Right renal cortex interstitium (tissue), 3 donors: ENCODE results near the gene DR1. TPM values are rescaled to one million over a fixed set of nuclear protein-coding genes. Genes with fewer than 3 reads are reported as not detected.
A peak's percentile ranks its signal among the peaks of the same experiment; 100 is the strongest.
"Not testable (repeated sequence)": the region's sequence is repeated elsewhere in the genome, so short reads cannot be mapped to it uniquely, and the experiment has no call there.

Experiments used
- DNase-seq, 3 donors: peaks; one replicate each; pipeline ENCODE4 v3.0.0-alpha.2; 2013; ENCODE audit warnings: low read depth in 3 of 3, low spot score in 2 of 3
- polyA plus RNA-seq, 3 donors: library from polyadenylated mRNA; unstranded; fragments of 120-200 nt; gene quantifications; one replicate each; pipeline ENCODE4 v1.2.1, GENCODE V29; 2013; ENCODE audit not compliant: insufficient read length in 3 of 3

DR1 gene
- polyA plus RNA-seq, 3 donors = 54.5 to 56.3 (median 55.8) TPM

DNA sequence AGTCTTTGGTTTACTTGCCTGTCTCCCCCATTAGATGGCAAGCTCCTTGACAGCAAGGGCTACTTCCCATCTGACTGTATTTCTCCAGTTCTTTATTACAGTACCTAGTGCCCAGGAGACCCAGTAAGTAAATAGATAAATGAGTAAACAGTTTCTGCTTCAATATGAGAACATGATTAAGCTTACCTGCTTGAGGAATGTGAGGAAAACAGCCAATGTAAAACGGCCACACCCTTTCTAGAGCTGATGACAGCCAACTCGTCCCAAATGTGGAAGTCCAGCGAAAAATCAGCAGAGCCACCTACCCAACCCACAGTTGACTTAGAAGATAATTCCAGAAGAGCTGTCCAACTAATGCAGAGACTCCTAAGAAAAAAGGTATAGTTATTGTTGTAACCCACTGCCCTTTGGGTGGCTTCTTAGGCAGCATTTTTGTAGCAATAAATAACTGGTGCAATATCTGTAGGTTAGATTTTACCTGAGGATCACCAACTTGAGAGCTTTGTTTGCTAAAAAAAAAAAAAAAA, 6.5 kb upstream of the DR1 start:
- DNase-seq = no peak

DNA sequence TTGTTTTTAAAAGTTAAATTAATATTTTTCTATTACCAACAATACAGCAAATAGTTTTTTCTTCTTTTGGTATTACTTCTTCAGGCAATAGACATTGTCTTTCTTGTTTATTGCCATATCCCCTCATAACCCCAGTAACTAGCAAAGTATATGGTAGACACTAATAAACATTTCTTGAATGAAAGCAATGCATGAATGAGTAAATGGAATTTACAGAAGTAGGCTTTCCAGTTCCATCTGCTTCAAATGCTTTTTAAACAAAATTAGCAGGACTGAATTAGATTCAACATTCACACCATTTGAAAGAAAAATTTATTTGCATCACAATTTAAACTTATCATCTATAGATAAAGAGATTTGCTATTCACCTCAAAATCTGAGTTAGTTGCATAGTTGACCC, 5.6 kb upstream of the DR1 start:
- DNase-seq = no peak

DNA sequence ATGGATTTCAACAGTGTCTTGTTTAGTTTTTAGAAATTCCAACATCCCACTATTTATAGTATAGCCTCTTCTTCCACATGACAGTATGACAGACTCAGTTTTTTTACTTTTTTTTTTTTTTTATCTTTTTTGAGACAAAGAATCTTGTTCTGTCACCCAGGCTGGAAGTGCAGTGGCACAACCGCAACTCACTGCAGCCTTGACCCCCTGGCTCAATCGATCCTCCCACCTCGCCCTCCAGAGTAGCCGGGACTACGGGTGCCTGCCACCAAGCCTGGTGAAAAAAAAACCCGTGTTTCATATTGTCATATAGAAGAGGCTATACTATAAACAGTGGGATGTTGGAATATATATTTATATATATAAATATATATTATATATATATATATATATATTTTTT, 1.2 kb upstream of the DR1 start:
- DNase-seq = no peak

DNA sequence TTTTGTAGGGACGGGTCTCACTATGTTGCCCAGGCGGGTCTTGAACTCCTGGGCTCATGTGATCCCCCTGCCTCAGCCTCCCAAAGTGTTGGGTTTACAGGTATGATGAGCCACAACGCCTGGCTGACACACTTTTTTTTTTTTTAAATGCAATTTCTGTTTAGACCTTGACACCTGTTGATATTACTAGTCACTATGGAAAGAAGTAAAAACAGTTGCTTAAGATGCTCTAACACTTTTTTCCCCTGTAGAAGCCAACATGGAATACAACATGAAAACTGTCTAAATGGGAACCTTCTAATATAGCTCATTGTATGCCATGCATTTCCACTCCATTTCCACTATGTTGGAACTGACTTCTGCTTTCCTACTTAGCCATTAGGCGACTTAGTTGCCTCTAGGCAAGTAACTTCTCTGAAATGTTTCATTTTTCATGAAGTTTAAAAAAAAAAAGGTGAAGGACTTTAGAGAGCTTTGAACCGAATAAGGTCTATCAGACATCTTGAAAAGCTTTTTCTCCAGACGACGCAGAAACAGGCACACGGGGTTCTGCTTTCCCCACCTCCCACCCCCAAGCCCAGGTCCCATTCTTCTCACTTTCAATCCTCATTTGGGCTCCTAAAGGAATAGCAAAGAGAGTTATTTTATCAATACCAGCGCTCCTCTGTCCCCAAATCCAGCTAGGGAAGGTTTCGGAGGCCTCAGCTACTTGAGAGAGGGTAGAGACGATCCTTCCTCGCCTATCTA, 648 bp upstream of the DR1 start:
- DNase-seq = peak in 1 of 3 donors; percentile 56

DNA sequence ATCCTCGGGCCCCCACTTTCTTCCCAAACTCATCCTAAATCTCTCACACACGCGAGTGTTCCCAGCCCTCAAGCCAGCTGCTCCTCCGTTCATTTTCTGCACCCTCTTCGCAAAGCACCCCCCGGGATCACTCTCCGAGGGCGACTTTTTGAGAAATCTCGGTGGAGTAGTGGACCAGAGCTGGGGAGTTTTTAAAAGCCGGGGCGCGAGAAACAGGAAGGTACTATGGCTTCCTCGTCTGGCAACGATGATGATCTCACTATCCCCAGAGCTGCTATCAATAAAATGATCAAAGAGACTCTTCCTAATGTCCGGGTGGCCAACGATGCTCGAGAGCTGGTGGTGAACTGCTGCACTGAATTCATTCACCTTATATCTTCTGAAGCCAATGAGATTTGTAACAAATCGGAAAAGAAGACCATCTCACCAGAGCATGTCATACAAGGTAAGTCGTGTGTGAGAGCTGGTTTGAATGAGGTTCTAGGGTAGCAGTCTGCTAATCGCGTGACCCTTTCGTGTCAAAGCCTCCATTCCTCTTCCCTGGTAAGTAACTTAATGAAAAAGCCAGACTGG, 800 bp downstream of the DR1 start:
- DNase-seq = no peak

DNA sequence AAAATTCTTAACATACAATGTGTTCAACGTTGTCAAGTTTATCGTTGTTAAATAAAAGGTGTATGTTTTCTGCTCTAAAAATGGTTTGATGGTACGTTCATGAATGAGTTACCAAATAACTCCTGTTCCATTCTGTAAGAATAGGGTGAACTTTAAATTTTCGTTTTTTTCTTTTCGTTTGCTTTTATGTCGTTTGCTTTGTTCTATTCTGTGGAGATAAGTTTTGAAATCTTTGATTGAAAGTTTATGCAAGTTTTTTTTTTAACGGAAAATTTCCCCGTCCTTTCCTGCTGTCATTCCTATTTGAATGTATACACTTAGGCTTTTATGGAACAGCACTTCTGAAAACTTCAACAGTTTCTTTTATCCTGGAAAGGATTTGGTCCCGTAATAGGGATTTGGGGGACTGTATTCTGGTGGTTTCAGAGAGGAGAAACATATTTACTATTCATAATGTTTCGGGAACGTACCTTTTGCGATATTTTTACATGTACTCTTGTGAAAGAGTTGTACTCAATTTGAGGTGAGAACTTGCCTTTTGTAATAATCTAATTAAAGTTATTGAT, 1.7 kb downstream of the DR1 start:
- no peak for DNase-seq

DNA sequence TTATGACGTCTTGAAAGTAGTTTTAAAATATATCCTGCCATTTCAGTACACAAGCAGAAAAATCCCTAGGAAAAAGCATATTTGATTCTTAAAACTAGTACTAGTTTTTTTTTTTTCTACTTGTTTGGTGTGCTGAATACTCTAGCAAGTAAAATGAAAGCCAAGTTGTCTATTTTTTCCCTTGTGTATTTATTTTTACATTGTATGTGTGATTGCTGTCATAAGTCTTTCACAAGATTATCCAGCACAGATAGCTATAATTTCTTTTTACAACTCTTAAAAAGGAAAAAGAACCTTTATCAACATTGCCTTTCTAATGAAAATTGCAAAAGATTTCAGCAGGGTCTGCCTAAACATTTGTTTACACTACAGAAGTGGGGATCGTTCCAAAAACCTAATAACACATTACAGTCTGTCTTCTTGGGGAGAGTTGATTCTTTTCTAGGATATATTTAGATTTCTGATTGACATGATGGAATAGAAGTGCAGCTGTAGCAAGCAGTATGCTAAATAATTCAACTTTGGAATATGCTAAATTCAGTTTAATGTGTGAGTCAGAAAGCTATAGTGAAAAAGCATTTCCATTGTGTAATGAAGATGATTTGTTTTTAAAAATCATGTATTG, 2.5 kb downstream of the DR1 start:
- DNase-seq = no peak

DNA sequence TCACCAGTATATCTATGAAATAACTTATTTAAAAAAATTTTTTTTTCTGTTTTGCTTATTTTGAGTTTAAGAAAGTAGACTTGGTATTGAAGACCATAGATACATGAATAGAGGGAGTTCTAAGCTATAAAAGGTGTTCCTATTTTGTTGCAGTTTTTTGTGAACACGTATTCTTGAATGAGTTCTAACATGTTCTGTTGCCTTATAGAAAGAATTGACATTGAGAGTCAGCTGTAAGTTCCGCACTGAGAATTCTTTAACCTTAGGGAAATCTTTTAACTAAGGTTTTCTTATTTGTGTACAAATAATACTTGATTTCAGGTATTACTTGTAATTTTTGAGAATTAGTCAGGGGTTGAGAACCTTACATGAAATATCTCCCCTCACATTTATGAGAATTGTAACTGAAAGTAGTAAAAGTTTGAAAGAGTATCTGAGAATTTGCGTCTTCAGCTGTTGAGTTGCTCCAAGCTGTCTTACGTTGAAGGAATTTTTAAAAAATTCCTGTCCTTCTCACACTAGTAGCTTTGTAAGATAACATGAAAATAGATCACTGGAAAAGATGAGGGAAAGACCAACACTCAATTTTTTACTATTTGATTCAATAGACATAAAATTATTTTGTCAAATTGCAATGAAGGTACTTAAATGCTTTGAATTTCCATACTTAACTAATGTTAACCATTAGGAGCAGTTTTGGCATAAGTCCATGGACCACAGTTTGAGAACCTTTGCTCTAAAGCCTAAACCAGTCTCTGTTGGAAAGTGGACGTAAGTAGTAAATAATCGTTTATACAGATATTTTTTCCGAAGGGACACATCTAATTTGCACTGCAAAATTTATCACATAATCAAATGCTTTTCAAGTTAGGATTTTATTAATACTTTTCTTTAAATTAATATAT, 3.8 kb downstream of the DR1 start:
- DNase-seq = no peak

DNA sequence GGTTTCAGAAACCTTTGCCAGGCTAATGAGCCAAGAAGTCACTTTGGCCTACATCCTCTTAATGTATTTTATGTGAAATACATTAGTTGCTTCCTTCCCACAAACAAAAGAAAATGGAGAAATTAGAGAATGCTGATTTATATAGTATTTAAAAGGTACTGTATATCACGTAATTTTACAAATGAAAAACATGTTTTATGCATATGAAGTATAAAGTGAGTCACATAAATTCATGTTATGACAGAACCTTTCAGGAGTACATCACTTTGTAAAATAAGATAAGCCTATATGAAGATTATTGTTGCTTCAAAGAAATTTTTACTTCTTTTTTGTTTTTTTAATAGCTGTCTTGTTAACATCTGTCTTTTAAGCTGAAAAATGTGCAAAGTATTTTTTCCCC, 4.6 kb downstream of the DR1 start:
- DNase-seq = no peak

DNA sequence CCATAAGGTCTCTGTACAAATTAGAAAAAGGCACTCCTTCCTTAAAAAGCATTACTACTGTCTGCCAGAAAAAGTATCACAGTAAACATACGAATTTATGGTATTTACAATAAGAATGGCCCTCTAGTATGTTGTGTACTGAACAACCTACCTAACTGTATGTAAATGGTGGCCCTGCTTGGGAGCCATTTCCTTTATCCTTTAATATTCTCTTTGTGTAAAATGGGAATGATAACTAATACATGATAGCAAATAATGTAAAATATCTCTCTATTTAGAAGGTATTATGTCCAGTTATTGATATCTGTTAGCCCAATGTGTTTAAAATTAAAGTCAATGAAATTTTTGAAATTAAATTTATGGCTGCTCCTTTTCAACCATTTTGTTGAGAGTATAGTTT, 5.2 kb downstream of the DR1 start:
- DNase-seq = no peak

DNA sequence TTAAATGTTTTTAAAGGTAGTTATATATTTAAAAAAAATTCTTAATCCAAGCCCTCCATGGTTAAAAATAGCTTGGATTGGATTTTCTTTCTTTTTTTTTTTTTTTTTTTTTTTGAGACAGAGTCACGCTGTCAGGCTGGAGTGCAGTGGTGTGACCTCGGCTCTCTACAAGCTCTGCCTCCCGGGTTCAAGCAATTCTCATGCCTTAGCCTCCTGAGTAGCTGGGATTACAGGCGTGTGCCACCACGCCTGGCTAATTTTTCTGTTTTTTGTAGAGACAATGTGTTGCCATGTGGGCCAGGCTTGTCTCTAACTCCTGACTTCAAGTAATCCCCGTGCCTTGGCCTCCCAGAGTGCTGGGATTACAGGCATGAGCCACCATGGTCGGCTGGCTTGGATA, 5.6 kb downstream of the DR1 start:
- DNase-seq = not testable (repeated sequence)

DNA sequence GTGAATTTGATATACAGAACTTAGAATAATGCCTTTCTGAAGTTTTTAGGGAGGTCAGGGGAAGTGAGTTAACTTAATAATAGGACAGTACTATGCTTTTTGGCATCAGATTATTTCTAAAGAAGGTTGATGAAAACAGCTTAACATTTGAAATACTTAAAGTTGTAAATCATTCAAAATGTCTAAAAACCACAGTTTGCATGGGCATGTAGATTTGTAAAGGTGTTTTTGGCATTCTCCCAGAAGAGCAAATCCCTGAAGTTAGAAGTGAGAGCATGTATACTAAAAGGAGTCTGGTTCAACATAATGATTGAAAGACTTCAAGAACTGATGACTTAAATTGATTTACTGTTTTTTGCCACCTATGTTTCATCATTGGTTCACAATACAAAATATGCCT, 6.7 kb downstream of the DR1 start:
- DNase-seq = no peak

DNA sequence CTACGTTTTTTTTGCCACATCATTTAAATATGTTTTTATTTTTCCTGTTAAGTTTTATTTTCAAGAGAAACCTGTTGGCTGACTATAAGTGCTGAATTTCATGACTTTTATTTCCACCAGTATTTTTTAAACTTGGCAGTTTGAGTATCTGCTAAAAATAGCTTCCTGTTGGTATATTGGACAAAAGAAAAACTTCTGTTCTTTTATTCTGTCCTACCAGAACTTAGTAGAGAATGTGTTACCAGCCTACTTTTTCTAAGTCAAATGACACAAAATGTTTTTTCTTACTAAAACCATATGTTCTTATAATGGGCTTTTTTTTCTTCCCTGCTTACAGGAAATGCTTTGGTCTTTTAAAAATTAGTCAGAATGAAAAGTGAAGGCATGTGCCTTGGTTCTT, 7.6 kb downstream of the DR1 start:
- DNase-seq = no peak

DNA sequence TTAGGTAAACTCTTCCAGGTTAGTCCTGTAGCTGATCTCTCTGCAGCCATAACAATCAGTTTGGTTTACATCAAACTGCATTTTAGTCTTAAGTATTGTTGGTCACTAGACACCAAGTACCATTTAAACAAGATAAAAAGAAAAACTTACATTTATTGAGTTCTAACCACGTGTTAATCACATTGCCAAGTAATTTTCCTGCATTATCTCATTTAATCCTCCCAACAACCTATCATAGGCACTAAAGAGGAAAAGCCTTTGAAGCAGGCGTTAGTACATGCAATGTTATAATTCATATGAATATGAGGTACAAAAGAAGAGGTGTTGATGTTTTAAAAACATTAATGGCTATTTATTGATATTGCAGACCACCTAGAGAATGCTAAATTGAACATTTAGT, 9.0 kb downstream of the DR1 start:
- DNase-seq = no peak

DNA sequence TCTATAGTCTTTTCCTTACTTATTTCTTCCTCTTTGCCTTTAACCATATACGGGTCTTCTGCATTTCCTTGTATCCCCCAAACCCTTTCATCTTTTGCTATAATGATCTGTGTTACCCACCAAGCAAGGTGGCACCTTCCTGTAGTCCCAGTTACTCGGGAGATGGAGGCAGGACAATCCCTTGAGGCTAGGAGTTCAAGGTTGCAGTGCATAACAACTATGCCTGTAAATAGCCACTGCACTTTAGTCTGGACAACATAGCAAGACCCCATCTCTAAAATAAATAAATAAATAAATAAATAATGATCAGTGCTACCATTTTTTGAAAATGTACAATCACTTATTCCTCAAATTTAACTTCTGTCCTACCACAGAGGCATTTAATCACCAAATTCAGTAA, 11.5 kb downstream of the DR1 start:
- DNase-seq = no peak

DNA sequence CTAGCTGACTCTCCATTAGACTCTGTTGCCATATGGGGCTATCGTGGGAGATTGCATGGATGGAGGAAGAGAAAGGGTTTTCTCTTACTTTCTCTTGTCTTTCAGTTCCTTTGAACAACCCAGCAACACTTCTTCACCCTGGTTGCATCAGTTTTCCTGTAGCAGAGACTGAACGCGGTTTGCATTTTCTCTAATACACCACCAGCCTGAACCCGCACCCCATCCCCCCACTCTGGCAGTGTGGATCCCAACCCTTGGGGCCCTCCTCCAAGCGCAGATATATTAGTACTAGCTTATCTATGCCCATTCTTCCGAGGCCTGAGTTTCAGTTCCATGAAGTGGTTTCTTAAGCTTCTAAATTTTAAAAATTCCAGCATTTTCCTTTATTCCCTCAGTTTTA, 12.6 kb downstream of the DR1 start:
- no peak for DNase-seq

DNA sequence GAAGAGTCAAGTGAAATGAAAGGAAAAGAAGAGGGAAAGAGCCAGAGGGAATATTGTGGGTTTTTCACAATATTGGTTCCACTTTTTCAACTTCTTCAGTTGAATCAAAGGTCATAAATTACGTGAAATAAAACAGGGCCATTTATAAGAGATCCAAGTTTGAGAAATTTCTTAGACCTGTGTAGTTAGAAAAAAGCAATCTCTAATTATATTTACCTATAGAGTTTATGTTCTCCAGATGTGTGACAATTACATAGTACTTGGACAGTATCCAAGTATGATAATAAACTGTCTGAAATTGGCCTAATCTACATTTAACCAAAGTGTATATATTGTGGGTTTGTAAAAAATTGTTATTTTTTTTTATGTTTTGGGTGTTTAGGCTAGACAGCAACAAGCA, 14.4 kb downstream of the DR1 start:
- no peak for DNase-seq

DNA sequence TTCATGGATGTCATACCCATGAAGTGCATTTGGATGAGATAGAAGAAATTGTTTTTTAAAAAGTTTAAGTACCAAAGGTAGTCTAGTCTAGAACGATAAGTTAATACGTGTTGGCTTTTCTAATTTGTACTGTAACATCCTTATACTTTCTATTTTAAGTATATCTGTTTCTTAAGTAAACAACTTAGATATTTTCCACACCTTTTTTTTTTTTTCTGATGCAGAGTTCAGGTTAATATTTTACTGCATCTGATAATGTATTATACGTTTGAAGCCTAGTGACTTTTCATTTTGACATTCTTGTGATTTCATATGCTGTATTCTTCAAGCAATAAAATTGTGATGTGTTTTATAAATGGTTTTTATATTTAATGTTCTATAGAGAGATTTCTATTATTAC, 16.5 kb downstream of the DR1 start:
- no peak for DNase-seq

DNA sequence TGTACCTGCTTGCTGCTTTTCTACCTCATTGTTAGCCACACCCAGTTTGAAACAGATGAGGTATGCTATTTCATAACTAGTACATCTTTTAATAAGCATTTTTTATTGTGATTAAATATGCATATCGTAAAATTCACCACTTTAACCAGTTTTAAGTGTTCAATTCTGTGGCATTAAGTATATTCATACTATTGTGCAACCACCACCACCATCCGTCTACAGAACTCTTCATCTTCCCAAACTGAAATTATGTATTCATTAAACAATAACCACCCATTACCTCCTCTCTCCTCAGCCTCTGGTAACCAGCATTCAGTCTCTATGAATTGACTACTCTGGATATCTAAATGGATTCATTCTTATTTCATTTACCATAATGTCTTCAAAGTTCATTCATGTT, 20.1 kb downstream of the DR1 start:
- no peak for DNase-seq

DNA sequence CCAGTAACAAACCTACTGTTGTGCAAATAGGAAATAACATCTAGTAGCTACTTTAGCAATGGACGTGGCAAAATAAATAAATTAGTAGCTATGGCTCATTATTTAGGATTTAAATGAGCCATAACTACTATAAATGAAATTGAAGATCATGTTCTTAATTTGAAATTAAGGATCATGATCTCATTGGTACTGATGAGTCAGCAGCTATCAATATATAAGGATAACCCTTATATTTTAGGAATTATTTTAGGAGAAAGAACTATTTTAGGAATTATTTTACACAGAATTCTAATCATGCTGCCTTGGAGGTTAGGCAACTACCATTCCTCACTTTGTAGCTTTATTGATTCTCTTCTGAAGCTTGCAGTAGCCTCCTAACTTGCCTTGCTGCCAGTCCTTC, 24.0 kb downstream of the DR1 start:
- DNase-seq = no peak
